Measurements from ENCODE around the gene ENTR1.

DNA sequence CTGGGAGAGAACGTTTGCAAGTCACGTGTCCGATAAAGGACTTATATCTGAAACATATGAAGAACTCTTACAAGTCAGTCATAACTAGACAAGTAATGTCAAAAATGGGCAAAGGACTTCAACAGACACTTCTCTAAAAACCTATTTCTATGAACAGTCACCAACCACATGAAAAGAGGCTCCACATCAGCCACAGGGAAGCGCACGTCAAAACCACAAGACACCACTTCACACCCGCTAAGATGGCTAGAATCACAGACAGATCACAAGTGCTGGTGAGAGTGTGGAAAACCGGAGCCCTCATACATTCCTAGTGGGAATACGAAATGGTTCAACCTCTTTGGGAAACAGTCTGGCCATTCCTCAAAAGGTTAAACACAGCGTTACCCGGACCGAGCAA is 25.4 kb downstream of the ENTR1 start:
- TF ChIP-seq, protein P1, sequence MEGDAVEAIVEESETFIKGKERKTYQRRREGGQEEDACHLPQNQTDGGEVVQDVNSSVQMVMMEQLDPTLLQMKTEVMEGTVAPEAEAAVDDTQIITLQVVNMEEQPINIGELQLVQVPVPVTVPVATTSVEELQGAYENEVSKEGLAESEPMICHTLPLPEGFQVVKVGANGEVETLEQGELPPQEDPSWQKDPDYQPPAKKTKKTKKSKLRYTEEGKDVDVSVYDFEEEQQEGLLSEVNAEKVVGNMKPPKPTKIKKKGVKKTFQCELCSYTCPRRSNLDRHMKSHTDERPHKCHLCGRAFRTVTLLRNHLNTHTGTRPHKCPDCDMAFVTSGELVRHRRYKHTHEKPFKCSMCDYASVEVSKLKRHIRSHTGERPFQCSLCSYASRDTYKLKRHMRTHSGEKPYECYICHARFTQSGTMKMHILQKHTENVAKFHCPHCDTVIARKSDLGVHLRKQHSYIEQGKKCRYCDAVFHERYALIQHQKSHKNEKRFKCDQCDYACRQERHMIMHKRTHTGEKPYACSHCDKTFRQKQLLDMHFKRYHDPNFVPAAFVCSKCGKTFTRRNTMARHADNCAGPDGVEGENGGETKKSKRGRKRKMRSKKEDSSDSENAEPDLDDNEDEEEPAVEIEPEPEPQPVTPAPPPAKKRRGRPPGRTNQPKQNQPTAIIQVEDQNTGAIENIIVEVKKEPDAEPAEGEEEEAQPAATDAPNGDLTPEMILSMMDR (IDR thresholded peaks at IDR 0.05), result no peak
- no peak for TF ChIP-seq POLR2A (IDR thresholded peaks at IDR 0.05)
